PC-9 (cell line): ENCODE results near the gene CSNK1D. TPM values are rescaled to one million over a fixed set of nuclear protein-coding genes. Genes with fewer than 3 reads are reported as not detected.

Experiments used
- BruUV-seq: library from RNA; stranded (reverse); fragments of 400-500 nt; replicated peaks from 2 replicates; lab custom pipeline; 2021; lab: Mats Ljungman, UMichigan
- CTCF ChIA-PET: fragments of 300-600 bp; sonication (Branson Sonifier 250); formaldehyde crosslinking; loops from one replicate; lab custom pipeline; 2022; ENCODE audit warnings: antibody characterized with exemption; lab: Charles Lee
- POLR2A ChIA-PET: fragments of 300-600 bp; sonication (Branson Sonifier 250); formaldehyde crosslinking; loops from one replicate; lab custom pipeline; 2022; ENCODE audit warnings: antibody characterized with exemption; ENCODE audit not compliant: unreplicated experiment; lab: Charles Lee
- DNase-seq, 2 experiments: peaks; one replicate each; pipeline versions ENCODE4 v3.0.0 to v3.0.0-alpha.2; 2015 to 2022; ENCODE audit warnings: mixed read lengths in 1 of 2
- H2AFZ ChIP-seq: fragments of 200-600 bp; sonication (generic); 2 replicates; pipeline ENCODE4 v1.8.1; 2017; ENCODE audit warnings: antibody characterized with exemption
- H3F3A ChIP-seq: fragments of 200-600 bp; sonication (generic); 2 replicates; pipeline ENCODE4 v1.8.1; 2017; ENCODE audit warnings: antibody characterized with exemption, mild to moderate bottlenecking, low read depth; ENCODE audit not compliant: insufficient read depth
- H3K27ac ChIP-seq: fragments of 200-600 bp; sonication (generic); 2 replicates; pipeline ENCODE4 v1.6.1; 2016; ENCODE audit warnings: mixed run types
- H3K27me3 ChIP-seq: fragments of 200-600 bp; sonication (generic); 2 replicates; pipeline ENCODE4 v1.6.1; 2016; ENCODE audit warnings: low read depth, mixed run types; ENCODE audit not compliant: insufficient read depth
- H3K36me3 ChIP-seq: fragments of 200-600 bp; sonication (generic); 2 replicates; pipeline ENCODE4 v1.6.1; 2016; ENCODE audit warnings: low read depth, mixed run types
- H3K4me1 ChIP-seq: fragments of 200-600 bp; sonication (generic); replicated peaks from 2 replicates; pipeline ENCODE4 v1.6.1; 2016; ENCODE audit warnings: mixed run types; ENCODE audit not compliant: insufficient read depth
- H3K4me2 ChIP-seq: fragments of 200-600 bp; sonication (generic); 2 replicates; pipeline ENCODE4 v1.6.1; 2017; ENCODE audit warnings: mixed run types
- H3K4me3 ChIP-seq: fragments of 200-600 bp; sonication (generic); 2 replicates; pipeline ENCODE4 v1.6.1; 2016; ENCODE audit warnings: mixed run types
- H3K79me2 ChIP-seq: fragments of 200-600 bp; sonication (generic); 2 replicates; pipeline ENCODE4 v1.6.1; 2017; ENCODE audit warnings: low read depth, mixed run types
- H3K9me2 ChIP-seq: fragments of 200-600 bp; sonication (generic); 2 replicates; pipeline ENCODE4 v1.8.1; 2017; ENCODE audit warnings: mild to moderate bottlenecking; ENCODE audit not compliant: insufficient read depth
- H3K9me3 ChIP-seq: fragments of 200-600 bp; sonication (generic); 2 replicates; pipeline ENCODE4 v1.8.1; 2016; ENCODE audit warnings: low read depth; ENCODE audit not compliant: insufficient read depth
- H4K20me1 ChIP-seq: fragments of 200-600 bp; sonication (generic); 2 replicates; pipeline ENCODE4 v1.8.1; 2017; ENCODE audit not compliant: insufficient read depth
- EZH2 ChIP-seq: fragments of 200-600 bp; sonication (generic); IDR thresholded peaks from 2 replicates; pipeline ENCODE4 v1.8.0; 2017; ENCODE audit warnings: antibody characterized with exemption, low read depth
- intact Hi-C: fragments of 100-400 bp; cut with micrococcal nuclease; formaldehyde crosslinking; loops from one replicate; pipeline ENCODE4 v1.10.0; 2022; ENCODE audit not compliant: unreplicated experiment
- total RNA-seq: library from RNA; stranded (reverse); gene quantifications from 2 replicates; pipeline ENCODE4 v1.2.3, GENCODE V29; 2021
- TF ChIP-seq, protein P1 (sequence below): fragments of 200-600 bp; sonication (generic); conservative IDR thresholded peaks from 2 replicates; pipeline ENCODE4 v1.6.1; 2017; ENCODE audit warnings: mixed run types, antibody characterized with exemption, mild to moderate bottlenecking, moderate library complexity

CSNK1D gene
- total RNA-seq, 1 experiment from 2014 or later, result 181 TPM

DNA sequence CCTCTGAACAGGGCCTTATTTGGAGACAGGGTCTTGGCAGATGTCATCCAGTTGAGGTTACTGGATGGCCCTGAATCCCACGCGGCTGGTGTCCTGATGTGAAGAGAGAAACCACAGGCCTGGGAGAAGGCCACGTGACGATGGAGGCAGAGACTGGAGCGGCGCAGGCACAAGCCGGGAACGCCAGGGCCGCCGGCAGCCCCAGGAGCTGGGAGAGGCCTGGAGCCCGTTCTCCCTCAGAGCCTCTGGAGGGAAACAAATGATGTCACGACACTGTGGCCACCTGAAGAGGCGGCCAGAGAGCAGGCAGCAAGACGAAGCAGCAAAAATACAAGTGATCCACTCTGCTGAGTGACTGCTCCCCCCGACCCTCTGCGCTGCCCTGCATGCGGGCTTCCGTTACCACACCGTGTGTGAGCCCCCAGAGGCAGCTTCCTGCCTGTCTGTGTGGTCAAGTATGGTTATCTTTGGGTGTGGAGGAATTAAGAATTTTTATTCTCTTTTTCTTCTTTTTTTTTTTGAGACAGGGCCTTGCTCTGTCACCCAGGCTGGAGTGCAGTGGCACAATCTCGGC, 32.3 kb upstream of the CSNK1D start:
- ChIA-PET CTCF (no interaction called here), POLR2A (interaction anchor here (0.7 kb wide), 1 partner anchor 18 kb away, joined by 5 read pairs; no protein-coding TSS in a partner anchor)
- Histone ChIP-seq H3K4me2 (no peak overlapping the region), H3K79me2 (no peaks in the 10 kb centered on the region), H3K4me3 (no peak overlapping the region), H3K36me3 (no peaks in the 10 kb centered on the region), H3K4me1 (no peaks in the 10 kb centered on the region), H4K20me1 (no peaks in the 10 kb centered on the region), H3K9me2 (no peaks in the 10 kb centered on the region), H3K9me3 (no peaks in the 10 kb centered on the region), H2AFZ (no peak overlapping the region), H3K27me3 (peaks cover 6% of the 10 kb centered on the region; the same call in 1 of the 2 replicates), H3K27ac (no peak overlapping the region), H3F3A (no peaks in the 10 kb centered on the region)
- BruUV-seq, result no TSS peak
- no peak for DNase-seq
- intact Hi-C loops, result no loop called here
- no peak for TF ChIP-seq EZH2
- TF ChIP-seq, protein P1, sequence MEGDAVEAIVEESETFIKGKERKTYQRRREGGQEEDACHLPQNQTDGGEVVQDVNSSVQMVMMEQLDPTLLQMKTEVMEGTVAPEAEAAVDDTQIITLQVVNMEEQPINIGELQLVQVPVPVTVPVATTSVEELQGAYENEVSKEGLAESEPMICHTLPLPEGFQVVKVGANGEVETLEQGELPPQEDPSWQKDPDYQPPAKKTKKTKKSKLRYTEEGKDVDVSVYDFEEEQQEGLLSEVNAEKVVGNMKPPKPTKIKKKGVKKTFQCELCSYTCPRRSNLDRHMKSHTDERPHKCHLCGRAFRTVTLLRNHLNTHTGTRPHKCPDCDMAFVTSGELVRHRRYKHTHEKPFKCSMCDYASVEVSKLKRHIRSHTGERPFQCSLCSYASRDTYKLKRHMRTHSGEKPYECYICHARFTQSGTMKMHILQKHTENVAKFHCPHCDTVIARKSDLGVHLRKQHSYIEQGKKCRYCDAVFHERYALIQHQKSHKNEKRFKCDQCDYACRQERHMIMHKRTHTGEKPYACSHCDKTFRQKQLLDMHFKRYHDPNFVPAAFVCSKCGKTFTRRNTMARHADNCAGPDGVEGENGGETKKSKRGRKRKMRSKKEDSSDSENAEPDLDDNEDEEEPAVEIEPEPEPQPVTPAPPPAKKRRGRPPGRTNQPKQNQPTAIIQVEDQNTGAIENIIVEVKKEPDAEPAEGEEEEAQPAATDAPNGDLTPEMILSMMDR, result no peak

DNA sequence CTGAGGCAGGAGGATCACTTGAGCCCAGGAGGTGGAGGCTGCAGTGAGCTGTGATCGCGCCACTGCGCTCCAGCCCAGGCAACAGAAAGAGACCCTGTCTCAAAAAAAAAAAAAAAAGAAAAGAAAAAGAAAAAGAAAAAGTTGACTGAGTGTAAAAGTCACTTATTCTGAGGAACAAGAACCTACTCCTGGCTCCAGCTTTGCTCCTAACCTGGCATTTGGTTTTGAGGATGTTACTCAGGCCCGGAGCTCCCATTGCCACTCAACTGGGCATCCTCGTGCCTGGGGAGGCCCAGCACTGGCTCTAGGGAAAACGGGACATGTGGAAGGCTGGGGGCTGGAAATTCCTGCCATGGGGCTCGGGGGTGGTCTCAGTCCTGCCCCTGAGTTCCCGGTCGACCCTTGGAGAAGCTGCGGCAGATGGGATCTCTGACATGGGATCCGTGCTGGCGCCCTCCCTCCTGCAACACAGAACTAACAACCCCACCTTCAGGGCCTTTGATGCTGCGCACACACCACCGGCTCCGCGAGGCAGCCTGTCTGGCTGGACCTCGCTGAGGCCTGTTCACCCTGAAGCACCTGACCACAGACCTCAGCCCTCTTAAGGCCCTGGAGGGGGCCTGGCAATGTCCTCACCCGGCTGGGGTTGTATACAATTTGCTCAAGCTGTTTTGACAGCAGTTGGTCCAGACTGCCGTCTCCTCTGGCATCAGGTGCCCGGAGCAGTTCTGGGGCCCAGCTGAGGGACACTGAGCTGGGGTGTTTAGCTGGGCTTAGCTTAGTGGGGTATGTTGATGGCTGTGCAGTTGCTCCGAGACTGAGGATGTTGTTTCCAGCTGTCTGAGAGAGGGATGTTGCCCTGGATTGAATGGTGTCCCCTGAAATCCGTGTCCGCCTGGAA, 31.6 kb upstream of the CSNK1D start:
- ChIA-PET POLR2A (no interaction called here), CTCF (no interaction called here)
- no peak for DNase-seq
- Histone ChIP-seq H3K9me2 (no peaks in the 10 kb centered on the region), H3K79me2 (no peaks in the 10 kb centered on the region), H3F3A (no peaks in the 10 kb centered on the region), H3K4me2 (no peak overlapping the region), H4K20me1 (no peaks in the 10 kb centered on the region), H3K36me3 (no peaks in the 10 kb centered on the region), H3K4me1 (no peaks in the 10 kb centered on the region), H3K27me3 (peaks cover 6% of the 10 kb centered on the region; the same call in 1 of the 2 replicates), H2AFZ (no peak overlapping the region), H3K4me3 (no peak overlapping the region), H3K27ac (no peak overlapping the region), H3K9me3 (no peaks in the 10 kb centered on the region)
- BruUV-seq, result no TSS peak
- TF ChIP-seq EZH2, result no peak
- TF ChIP-seq, protein P1, result no peak
- intact Hi-C loops, result no loop called here

DNA sequence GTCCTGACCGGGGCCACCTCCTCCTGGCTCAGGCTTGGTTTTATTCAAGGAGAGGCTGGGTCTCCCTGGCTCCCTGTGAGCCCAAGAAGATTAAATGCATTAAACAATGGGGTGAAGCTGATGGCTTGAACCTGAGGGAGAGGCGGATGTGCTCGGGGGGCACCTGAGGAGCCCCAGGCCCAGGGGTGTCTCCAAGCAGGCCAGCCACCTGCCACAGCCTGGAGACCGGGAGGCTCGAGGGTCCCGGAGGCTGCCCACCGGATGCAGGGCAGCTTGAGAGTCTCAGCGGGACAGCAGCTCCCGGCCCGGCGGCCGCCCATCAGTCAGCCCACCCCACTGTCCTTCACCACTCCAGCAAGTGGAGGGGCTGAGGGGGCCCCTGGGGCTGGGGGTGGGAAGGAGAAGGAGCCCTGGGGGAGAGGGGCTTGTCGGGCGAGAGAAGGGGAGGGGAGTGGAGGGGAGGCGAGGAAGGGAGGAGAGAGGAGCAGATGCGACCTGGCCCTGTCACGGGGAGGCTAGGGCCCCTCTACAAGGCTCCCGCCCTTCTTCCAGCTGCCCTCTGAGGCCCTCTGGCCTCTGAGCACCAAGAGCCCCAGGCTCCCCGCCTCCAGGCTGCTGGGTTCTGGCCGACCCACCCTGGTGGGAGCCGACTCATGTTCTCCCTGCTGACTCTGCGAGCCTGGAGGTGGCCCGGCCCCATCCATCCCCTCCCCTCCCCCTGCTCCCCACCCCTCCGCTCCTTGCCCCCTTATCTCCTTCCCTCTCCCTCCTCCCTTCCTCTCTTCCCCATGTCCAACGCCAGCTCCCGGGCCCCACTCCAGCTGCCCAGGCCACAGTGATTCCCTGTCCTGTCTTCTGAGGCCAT, 30.7 kb upstream of the CSNK1D start:
- no peak overlapping the region for H3K27ac ChIP-seq
- DNase-seq, result no peak
- no peaks in the 10 kb centered on the region for H4K20me1 ChIP-seq
- H3K36me3 ChIP-seq, result no peaks in the 10 kb centered on the region
- TF ChIP-seq, protein P1, result no peak
- TF ChIP-seq EZH2, result no peak
- H3K9me3 ChIP-seq, result no peaks in the 10 kb centered on the region
- no TSS peak for BruUV-seq
- ChIA-PET POLR2A (no interaction called here), CTCF (no interaction called here)
- H3K27me3 ChIP-seq, result peaks cover 4% of the 10 kb centered on the region; the same call in 1 of the 2 replicates
- H2AFZ ChIP-seq, result no peak overlapping the region
- H3K79me2 ChIP-seq, result no peaks in the 10 kb centered on the region
- intact Hi-C loops, result no loop called here
- H3K4me2 ChIP-seq, result no peak overlapping the region
- no peaks in the 10 kb centered on the region for H3K4me1 ChIP-seq
- no peaks in the 10 kb centered on the region for H3F3A ChIP-seq
- no peak overlapping the region for H3K4me3 ChIP-seq
- H3K9me2 ChIP-seq, result no peaks in the 10 kb centered on the region
